Stimulated activated CD4-positive, alpha-beta T cell treated with anti-CD3 and anti-CD28 coated beads, Interleukin-2, amount 100 ng/mL, for 4 hours (primary cell): ENCODE results near the gene DIRAS1.

Experiments
- DNase-seq: peaks from one replicate; pipeline ENCODE4 v3.0.0-alpha.2; 2020; ENCODE audit warnings: low read depth

The DIRAS1 gene, protein sequence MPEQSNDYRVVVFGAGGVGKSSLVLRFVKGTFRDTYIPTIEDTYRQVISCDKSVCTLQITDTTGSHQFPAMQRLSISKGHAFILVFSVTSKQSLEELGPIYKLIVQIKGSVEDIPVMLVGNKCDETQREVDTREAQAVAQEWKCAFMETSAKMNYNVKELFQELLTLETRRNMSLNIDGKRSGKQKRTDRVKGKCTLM

DNA sequence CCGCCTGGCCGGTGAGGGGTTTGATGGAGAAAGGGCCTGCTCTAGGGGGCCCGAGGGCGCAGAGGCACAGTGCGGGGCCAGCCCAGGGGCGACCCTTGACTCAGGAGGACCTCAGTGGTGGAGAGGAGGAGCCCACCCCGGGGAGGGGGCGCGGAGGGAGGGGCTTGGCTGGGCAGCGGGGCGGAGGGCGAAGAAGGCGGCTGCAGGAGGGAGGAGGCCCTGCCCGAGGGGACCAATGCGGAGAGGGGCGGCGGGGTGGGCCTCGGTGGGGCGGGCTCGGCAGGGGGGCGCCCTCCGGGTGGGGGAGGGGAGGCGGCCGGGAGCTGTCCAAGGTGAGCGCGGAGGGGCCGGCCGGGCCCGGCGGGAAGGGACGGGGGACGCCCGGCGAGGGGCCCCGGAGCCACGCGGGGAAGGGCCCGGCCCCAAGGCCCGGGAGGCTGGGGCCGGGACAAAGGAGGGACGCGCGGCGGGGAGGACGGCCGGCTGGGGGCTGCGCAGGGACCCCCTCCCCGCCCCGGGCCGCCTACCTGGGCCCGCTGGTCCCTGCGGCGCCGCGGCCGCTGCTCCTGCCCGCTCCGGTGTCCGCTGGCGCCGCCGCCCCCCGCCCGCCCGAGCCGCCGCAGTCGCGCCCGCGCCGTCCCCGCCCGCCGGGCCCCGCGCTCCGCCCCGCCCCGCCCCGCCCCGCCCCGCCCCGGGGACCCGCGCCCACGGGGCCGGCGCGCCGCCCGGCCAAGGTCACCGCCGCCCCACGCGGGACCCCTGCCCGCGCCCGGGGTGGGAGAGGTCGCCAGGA is at the start of gene DIRAS1:
DIRAS1 (minus strand) TSS at position 596 of the 793 bp plus-strand sequence. CDS start 3,566 bp downstream, outside the sequence.
- no peak for DNase-seq

DNA sequence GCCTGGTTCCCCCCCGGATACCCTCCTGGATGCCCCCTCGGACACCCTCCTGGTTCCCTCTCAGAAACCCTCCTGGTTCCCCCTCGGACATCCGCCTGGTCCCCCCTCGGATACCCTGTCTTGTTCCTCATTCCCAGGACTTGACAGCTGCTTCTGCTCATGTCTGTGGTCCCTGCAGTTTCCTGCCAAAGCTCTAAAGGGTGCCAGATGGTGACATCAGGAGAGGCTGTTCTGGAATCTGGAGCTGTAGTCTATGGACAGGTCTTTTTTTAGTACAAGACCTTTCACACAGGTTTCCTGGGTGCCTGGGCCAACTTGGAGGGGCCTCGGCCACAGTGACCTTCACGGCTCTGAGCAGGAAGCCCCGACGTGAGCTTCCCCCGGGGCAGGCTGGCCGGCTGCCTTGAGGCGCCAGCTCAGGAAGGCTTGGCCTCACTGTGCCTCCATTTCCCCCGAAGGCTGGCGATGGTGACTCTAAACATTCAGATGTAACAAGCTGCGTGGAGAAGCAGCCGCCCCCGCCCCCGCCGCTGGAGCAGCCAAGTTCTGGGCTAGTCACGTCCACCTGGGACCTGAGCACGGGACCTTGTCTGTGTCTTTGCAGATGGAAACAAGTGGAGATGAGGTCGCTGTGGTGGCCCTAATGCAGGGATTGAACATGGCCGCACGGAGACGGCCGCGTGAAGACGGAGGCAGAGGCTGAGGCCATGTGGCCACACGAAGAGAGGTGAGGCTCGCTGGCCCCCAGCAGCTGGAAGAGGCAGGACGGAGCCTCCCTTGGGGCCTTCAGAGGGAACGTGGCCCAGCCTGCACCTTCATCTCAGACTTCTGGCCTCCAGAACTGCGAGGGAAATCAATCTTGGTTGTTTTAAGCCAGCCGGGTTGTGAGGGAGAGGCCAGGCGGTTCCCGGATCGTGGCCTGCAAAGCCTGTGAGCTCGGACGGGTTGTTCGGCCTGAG is 49.2 kb upstream of the DIRAS1 start:
- DNase-seq: no peak

DNA sequence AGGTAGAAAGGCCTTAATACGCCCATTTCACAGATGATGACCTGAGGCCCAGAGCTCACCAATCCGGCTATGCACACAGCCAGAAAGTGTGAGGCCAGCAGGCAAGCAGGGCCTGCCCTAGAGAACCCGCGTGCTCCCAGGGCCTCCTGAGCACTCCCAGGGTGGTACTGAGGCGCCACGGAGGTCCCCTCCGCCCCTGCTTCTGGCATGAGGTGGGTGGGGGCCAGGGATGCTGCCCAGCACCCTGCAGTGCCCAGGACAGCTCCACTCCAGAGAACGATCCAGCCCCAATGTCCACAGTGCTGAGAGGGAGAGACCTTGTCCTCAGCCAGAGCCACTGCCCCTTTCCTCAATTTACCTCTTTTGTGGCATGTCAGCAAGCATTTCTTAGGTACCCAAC is 48.0 kb upstream of the DIRAS1 start:
- DNase-seq: no peak

DNA sequence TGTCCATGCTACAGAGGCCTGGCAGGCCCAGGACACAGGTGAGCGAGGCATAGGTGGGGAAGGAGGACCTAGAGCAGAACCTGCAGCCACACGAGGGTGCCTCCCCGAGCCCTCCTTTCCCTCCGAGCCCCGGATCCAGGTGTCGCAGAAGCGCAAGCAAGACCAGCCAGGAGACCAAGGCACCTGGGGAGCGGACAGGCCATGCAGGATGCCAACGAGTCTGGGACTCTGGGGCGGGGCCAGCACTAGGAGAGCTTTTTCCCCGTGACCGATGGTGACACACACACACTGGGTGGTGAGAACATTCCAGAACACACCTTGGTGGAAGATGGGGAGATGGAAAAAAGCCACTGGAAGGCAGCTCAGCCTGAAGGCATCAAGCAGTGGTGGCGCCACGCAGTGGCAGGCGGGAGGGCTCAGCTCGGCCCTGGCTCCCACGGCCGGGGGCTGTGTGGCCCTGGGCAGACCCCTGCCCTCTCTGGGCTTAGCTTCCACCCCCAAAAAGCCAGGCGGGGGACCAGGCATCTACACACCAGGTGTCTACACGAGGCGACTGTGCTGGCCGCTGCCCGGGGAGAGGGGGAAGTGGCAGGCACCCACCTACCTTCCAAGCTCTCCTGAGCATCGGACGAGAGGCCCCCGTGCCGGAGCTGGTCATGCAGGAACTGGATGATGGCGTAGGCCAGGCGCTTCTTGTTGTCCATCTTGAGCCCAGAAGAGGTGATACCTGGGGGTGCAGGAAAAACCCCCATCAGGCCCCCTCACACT is 47.4 kb upstream of the DIRAS1 start:
- no peak for DNase-seq

DNA sequence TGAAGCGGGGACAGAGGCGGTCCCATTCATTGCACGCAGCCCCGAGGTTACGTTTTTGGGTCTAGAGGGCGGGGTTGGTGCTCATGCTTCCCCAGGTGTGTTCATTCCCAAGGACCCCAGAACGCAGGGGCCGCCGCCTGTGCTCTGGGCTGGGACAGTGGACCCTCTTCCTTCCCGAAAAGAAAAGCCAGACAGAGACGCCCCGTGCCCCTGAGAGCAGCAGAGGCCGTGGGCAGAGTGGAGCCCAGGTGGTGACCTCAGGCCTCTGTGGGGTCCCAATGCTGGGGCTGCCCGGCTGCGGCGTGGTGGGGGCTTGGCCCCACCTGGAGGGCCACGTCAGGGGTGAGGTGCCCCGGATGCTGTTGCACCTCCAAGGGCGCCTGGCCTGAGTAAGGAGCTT is 46.5 kb upstream of the DIRAS1 start:
- no peak for DNase-seq

DNA sequence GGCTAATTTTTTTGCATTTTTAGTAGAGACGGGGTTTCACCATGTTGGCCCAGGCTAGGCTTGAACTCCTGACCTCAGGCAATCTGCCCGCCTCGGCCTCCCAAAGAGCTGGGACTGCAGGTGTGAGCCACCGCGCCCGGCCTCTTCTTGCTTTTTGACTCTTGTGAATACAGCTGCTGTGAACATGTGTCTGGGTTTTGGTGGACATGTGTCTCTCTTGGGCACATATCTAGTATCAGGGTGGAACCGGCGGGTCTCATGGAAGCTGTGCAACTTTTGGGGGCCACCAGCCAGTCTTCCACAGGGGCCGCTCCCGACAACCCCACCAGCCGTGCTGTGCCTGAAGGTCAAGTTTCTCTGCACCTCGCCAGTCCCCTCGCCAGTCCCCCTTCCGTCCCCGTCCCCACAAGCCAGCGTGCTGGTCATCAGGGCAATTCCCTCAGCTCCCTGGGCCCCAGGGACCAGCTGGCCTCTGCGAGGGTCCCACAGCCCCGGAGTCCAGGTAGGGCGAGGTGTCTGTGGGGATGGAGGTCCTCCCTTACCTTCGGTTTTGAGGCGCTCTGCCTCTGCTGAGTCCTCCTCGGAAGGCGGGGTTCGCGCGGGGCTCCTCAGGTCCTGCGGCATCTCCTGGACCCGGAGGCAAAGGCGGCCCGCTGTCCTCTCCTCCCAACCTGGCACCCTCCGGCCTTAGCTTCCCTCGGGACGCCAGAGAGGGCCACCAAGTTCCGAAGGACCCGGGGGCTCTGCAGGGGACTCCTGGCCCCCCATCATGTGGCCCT is 45.6 kb upstream of the DIRAS1 start:
- no peak for DNase-seq

DNA sequence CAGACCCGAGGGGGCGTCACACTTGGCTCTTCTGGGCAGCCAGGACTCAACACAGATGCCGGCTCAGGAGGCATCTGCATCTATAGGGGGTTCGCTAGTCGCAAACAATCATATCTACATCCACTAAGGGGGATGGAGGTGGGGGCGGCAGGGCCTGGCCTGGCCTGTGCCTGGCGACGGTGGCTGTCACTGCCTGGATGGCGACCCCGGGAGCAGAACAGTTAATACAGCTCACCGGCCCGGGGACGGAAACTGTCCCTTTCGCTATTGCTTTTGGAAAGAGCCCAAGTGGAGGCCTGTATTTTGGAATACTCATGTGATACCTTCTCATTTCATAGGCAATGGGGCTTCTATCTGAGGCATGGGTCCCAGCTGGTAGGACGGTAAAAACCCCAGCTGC is 44.2 kb upstream of the DIRAS1 start:
- no peak for DNase-seq

DNA sequence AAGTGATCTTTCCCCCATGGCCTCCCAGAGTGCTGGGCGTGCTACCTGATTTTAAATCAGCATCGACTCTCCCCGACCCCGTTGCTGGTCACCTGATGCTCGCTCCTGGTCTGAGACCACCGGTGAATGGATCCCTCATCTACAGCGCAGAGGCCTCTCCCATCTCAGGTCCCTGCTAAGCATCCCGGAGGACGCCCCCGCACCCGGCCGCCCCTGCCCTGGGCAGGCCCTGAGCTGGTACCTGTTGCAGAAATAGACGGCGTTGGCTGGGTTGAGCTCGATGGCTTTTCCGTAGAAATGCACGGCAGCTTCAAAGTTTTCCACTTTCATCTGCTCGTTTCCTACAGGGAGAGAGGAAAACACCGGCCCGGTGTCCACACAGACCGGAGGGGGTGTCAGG is 43.8 kb upstream of the DIRAS1 start:
- no peak for DNase-seq

DNA sequence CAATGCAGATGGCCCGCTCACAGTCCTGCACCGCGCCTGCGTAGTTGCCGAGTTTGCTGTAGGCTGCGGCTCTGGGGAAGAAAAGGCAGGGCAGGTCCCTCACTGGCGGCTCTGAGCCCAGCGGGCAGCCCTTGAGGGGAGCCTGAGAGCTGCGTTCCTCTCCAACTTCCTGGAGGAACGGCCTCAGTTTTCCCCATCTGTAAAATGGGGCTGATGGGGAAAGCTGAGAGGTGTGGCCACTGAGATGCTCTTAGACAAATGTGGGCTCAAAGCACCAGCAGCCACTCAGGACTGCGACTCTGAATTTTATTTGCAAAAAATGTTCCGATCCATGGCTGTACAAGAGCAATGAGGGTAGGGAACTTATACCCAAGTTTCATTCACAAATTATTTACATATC is 42.5 kb upstream of the DIRAS1 start:
- DNase-seq: no peak

DNA sequence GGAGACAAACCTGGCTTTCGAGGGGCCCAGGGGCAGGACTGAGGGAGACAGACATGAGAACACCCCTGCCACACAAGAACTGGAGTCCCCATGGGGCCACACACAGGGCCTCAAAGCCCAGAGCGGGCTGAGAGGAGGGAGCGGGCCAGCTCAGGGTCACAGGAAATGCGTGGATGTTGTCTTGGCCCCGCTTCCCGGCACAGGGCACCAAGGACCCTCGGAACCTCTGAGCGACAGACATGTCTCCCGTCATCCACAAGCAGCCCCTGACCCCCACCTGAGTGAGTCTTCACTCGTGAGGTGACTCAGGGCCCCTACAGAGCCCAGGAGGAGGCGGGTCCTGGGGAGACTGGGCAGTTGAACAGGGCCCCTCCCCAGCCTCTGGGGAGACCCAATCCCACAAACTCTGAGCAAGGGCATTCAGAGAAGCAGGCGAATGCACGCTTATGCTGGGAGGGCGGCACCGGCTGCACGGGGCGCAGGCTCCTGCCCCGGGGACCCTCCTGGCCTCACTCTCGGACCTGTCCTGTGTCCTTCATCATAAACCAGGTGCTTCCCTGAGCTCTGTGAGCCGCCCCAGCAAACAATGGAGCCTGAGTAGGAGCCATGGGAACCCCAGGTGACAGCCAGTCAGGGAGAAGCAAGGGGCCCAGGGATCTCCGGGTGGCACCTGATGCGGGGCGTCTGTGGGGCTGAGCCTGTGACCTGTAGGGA is 41.8 kb upstream of the DIRAS1 start:
- DNase-seq: no peak

DNA sequence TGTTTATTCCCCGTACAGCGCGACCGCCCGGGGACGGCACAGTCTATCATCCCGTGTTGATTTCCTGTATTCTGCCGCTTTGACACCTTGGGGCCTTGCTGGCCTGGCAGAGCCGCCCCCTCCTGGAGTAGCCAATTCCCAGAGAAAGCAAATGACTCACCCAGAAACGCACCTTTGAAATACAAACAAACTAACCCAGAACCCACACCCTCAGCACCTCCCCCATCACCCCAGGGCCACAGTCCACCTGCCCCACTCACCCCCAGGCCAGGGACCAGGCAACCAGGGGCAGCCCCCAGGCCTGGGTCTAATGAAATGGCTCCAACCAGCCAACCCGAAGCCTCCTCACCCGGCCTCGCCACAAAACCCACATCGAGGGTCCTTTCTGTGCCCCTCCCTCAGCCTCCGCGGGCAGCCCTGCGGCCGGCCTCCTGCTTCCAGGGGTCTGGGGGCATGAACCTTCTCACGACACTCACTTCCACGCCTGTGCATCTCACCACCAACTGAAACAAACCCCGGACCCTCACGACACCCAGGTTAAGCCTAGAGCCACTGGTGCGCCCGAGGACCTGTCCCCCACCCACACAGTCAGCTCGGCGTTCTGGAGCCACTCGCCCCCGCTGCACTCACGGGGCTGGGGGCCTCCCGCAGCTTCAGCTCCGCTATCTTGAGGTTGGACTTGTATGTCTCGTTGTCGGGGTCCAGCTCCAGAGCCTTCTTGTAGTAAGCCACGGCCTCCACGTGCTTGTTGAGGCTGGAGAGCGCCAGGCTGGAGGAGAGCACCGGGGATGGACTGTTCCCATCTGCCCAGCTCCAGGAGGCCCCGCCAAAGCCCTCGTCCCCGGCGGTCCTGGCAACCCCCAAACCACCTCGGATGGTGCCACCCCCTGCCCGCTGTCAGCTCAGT is 41.0 kb upstream of the DIRAS1 start:
- DNase-seq: no peak

DNA sequence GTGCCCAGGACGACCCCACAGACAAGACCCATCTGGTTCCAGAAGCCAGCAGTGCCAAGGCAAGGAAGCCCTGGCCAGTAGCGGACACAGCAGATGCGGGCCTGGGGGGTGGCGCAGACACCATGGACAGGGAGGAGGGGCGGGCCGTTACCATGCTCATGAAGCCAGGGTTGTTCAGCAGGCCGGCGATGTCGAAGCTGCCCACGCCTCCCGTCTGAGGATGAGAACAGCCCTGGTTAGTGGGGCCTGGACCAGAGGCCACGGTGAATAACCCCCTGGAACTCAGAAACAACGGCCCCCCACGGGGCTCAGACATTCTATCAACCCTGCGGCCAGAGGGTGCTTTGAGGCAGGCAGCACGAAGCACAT is 40.1 kb upstream of the DIRAS1 start:
- DNase-seq: no peak

DNA sequence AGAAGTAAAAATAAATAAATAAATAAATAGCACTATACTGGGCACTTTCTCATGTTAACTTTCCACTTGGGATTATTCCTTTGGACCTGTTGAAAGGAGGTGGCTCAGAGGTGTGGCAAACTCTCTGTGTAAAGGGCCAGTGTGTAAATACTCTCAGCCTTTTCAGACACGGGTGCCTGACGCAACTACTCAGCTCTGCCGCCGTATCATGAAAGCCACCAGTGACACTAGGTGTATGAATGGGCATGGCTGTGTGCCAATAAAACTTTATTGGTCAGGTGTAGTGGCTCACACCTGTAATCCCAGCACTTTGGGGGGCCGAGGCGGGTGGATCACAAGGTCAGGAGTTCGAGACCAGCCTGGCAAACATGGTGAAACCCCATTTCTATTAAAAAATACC is 38.8 kb upstream of the DIRAS1 start:
- DNase-seq: no peak

DNA sequence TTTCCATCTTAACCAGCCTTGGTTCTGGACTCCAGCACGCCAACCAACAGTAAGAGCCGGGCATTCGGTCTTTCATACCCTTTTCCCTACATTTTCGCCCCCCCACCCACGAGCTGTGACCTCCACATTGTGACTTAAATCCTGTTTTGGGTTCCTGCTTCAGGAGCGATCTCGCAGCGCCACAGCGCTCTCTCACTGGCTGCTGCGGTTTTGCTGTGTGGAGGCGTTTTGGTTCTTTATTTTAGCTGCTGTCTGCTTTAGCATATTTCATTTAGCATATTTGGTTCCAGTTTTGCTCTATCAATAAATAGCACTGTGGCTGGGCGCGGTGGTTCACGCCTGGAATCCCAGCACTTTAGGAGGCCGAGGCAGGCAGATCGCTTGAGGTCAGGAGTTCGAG is 38.2 kb upstream of the DIRAS1 start:
- no peak for DNase-seq

DNA sequence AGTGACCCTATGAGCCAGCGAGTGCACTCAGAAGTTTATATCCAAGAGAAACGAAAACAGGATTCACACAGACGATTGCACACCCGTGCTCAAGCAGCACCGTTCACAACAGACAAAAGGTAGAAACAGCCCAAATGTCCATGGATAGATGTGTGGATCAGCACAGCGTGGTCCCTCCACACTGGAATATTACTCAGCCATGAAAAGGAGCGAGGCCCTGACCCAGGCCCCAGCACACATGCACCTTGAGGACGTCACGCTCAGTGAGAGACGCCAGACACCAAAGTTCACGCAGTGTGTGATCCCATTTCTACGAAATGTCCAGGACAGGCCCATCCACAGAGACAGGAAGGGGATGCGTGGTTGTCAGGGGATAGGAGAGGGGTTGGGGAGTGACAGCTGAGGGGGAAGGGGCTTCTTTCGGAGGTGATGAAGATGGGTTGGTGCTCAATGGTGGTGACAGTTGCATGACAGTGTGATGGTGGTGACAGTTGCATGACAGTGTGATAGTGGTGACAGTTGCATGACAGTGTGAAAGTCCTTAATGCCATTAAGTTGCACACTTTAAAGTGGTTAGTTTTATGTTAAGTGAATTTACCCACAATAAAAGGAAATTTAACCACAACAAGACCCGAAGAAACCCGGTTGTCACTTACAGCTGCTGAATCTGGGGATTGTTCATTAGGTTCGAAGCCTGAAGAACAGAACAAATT is 37.6 kb upstream of the DIRAS1 start:
- no peak for DNase-seq

DNA sequence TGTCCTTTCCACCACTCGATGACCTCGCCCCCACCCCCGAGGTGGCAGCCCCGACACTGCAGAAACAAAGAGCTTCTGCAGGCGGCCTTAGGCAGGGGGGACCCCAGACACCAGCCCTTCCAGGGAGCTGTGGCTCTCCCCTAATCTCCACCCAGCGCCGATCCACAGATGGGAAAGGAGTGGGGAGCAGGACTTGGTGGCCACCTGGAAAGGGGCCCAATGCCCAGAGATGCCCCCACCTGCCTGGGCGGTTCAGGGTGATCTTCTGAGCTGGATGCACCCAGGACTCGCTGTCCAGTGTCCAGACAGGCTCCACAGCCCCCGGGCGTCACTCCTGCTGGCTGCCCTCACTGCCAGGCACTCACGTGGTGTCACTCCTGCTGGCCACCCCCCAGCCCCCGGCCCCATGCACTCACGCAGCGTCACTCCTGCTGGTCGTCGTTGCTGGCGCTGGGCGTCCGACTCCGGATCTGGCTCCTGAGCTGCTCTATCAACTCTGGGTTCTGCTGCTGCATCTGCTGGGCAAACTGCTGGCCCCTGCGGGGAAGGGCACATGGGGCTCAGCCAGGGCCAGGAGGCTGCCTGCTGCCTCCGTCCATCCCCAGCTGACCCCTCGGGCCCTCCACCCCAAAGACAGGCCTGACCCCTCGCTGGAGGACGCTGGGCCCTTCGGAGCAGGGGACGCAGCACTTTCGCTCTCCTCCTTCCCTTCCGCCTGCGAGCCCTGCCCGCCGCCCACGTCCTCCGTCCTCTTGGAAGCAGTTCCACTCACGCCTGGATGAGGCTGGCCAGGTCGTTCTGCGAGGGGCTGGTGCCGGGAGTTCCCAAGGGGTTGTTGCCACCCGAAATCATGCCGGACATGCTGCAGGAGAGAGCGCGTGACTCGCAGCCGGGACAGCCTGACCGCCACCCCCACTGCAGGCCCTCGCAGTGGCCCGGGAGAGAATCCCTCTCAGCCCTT is 36.0 kb upstream of the DIRAS1 start:
- no peak for DNase-seq

DNA sequence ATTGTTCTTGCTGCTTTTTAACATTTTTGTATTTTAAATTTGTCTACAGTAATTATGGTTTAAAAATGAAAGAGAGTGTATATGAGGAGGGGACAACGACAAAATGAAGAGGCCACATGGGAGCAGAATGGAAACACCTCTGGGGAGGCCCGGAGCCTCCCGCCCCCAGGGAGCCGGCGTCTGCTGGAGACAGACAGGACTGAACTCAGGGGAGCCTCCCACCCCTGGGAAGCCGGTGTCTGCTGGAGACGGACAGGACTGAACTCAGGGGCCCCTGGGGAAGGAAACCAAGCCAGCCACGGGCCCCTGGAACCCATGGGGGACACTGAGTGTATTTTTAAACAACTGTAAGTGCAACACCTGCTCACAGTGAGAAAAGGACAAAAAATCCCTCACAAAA is 35.3 kb upstream of the DIRAS1 start:
- no peak for DNase-seq

DNA sequence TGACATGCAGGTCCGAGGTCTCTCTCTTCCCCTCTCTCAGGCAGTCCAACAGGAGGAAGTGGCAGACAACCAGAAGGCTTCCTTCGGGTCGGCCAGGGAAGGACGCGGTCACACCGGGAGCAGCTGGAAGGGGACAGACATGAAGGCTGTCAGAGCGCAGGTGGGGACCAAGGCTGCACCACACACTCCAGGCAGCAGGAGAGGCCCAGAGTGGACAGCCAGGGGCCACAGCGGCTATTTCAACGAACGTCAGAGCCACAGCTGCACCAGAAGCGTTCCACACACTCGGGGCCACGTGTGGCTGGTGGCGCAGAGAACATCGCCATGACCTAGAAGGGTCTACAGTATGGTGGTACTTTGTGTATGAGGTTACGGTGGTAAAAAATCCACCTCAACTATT is 34.6 kb upstream of the DIRAS1 start:
- DNase-seq: no peak
